Lower lobe of right lung (tissue), 2 donors: Measurements from ENCODE around the gene GNB3. TPM values are rescaled to one million over a fixed set of nuclear protein-coding genes. Genes with fewer than 3 reads are reported as not detected.
"Not testable (repeated sequence)": the region's sequence is repeated elsewhere in the genome, so short reads cannot be mapped to it uniquely, and the experiment has no call there.

Source experiments
- ATAC-seq, 2 donors: fragments of 200-7000 bp; cut with Tn5 transposase; one replicate each; pipeline ENCODE4 v1.9.1; 2020 to 2022; ENCODE audit warnings: mild to moderate bottlenecking in 2 of 2, moderate library complexity in 2 of 2
- DNase-seq: peaks from one replicate; pipeline ENCODE4 v3.0.0-alpha.2; 2020
- H3K27ac ChIP-seq: fragments of 200-600 bp; one replicate; pipeline ENCODE4 v1.8.0; 2022
- H3K27me3 ChIP-seq: fragments of 200-600 bp; one replicate; pipeline ENCODE4 v1.8.0; 2022; ENCODE audit warnings: low read depth
- H3K36me3 ChIP-seq: fragments of 200-600 bp; one replicate; pipeline ENCODE4 v1.8.0; 2022; ENCODE audit warnings: mild to moderate bottlenecking
- H3K4me1 ChIP-seq: fragments of 200-600 bp; one replicate; pipeline ENCODE4 v1.8.0; 2022
- H3K4me3 ChIP-seq: fragments of 200-600 bp; one replicate; pipeline ENCODE4 v1.8.0; 2022; ENCODE audit warnings: mild to moderate bottlenecking
- H3K9me3 ChIP-seq: fragments of 200-600 bp; one replicate; pipeline ENCODE4 v1.8.0; 2022
- CTCF ChIP-seq: fragments of 200-600 bp; IDR thresholded peaks from one replicate; pipeline ENCODE4 v1.8.0; 2022; ENCODE audit warnings: antibody characterized with exemption, mild to moderate bottlenecking
- intact Hi-C: fragments of 100-400 bp; cut with DNase I; formaldehyde crosslinking; loops from one replicate; pipeline ENCODE4 v1.11.0; 2022
- total RNA-seq: library from RNA; stranded (reverse); fragmentation: NEBNext Ultra II Directional; extraction: Animal tissue kit (Norgen Biotek cat#: 25700); gene quantifications from one replicate; pipeline ENCODE4 v1.2.1, GENCODE V29; 2021
- donor health status: DM: no; HTN: yes; CAD: no; lungs with severe emphysema.

The GNB3 gene
- total RNA-seq, 1 donor from 2014 or later, result 1.0 TPM

- Histone ChIP-seq H3K9me3 (no peaks in the 10 kb centered on the region), H3K27me3 (no peaks in the 10 kb centered on the region), H3K36me3 (peaks cover 46% of the 10 kb centered on the region), H3K4me3 (peak overlapping the region; percentile 98), H3K4me1 (peaks cover 54% of the 10 kb centered on the region), H3K27ac (no peak overlapping the region)
- DNase-seq (peak; percentile 81), ATAC-seq (no peak)
- intact Hi-C loops, result no loop called here
- TF ChIP-seq CTCF, result peak; percentile 94
These were observed 28.6 kb downstream of the GNB3 start for GRCh38 chr12:6869049-6870021.

- Histone ChIP-seq H3K4me1 (peaks cover 58% of the 10 kb centered on the region), H3K36me3 (peaks cover 36% of the 10 kb centered on the region)
- H3K27me3 ChIP-seq, H3K4me3 ChIP-seq, H3K27ac ChIP-seq, intact Hi-C loops, DNase-seq, H3K9me3 ChIP-seq, ATAC-seq: not testable (repeated sequence)
These were observed 29.6 kb downstream of the GNB3 start for GRCh38 chr12:6870304-6870703.

- Histone ChIP-seq H3K4me1 (peaks cover 58% of the 10 kb centered on the region), H3K9me3 (no peaks in the 10 kb centered on the region), H3K27ac (peak overlapping the region; percentile 84), H3K36me3 (peaks cover 29% of the 10 kb centered on the region), H3K4me3 (peak overlapping the region; percentile 99), H3K27me3 (no peaks in the 10 kb centered on the region)
- peak in 1 of 2 donors; percentile 8 for ATAC-seq
- no peak for DNase-seq
- no peak for TF ChIP-seq CTCF
- intact Hi-C loops, result no loop called here
These were observed 30.6 kb downstream of the GNB3 start for GRCh38 chr12:6871052-6871957.

- H3K27me3 ChIP-seq, result no peaks in the 10 kb centered on the region
- peak; percentile 90 for DNase-seq
- H3K4me1 ChIP-seq, result peaks cover 53% of the 10 kb centered on the region
- TF ChIP-seq CTCF, result peak; percentile 97
- no peaks in the 10 kb centered on the region for H3K9me3 ChIP-seq
- peaks cover 29% of the 10 kb centered on the region for H3K36me3 ChIP-seq
- H3K27ac ChIP-seq, result peak overlapping the region; percentile 84
- peak; percentile 84 to 87 for ATAC-seq
- intact Hi-C loops, result no loop called here
- peak overlapping the region; percentile 99 for H3K4me3 ChIP-seq
These were observed 31.6 kb downstream of the GNB3 start for GRCh38 chr12:6872073-6873048.

- Histone ChIP-seq H3K27me3 (no peaks in the 10 kb centered on the region), H3K9me3 (no peaks in the 10 kb centered on the region), H3K36me3 (peaks cover 29% of the 10 kb centered on the region), H3K4me1 (peaks cover 51% of the 10 kb centered on the region), H3K4me3 (peak within 1 kb of the TSS; percentile 99), H3K27ac (peak within 1 kb of the TSS; percentile 84)
- intact Hi-C loops, result no loop called here
- DNase-seq (peak; percentile 100), ATAC-seq (peak; percentile 96 to 97)
- peak; percentile 11 for TF ChIP-seq CTCF
These were observed 32.6 kb downstream of the GNB3 start, which contains the start of gene SPSB2 for GRCh38 chr12:6873094-6874014. SPSB2 (minus strand) TSS chr12:6873303; CDS start chr12:6872901, 402 bp downstream.

GRCh38 chr12:6874015-6874368 lies 33.3 kb downstream of the GNB3 start:
- peak overlapping the region; percentile 99 for H3K4me3 ChIP-seq
- ATAC-seq, intact Hi-C loops, H3K27me3 ChIP-seq, DNase-seq, H3K9me3 ChIP-seq: not testable (repeated sequence)
- H3K27ac ChIP-seq, result peak overlapping the region; percentile 84
- peaks cover 45% of the 10 kb centered on the region for H3K4me1 ChIP-seq
- peaks cover 28% of the 10 kb centered on the region for H3K36me3 ChIP-seq

GRCh38 chr12:6879824-6880223 lies 39.1 kb downstream of the GNB3 start:
- peak; percentile 68 for DNase-seq
- H3K27me3 ChIP-seq, H3K4me3 ChIP-seq, H3K4me1 ChIP-seq, H3K9me3 ChIP-seq, intact Hi-C loops: not testable (repeated sequence)
- ATAC-seq, result peak; percentile 29 to 74
- H3K36me3 ChIP-seq, result peaks cover 16% of the 10 kb centered on the region
- peak overlapping the region; percentile 64 for H3K27ac ChIP-seq
